GM11168 (cell line): ENCODE results near the gene RTL1.

Experiments used
- in situ Hi-C: fragments of 300-500 bp; cut with MboI; formaldehyde crosslinking; loops from one replicate; pipeline ENCODE4 v1.12.0; 2022; ENCODE audit warnings: low sequenced_read_pairs; ENCODE audit not compliant: unreplicated experiment

The RTL1 gene

DNA sequence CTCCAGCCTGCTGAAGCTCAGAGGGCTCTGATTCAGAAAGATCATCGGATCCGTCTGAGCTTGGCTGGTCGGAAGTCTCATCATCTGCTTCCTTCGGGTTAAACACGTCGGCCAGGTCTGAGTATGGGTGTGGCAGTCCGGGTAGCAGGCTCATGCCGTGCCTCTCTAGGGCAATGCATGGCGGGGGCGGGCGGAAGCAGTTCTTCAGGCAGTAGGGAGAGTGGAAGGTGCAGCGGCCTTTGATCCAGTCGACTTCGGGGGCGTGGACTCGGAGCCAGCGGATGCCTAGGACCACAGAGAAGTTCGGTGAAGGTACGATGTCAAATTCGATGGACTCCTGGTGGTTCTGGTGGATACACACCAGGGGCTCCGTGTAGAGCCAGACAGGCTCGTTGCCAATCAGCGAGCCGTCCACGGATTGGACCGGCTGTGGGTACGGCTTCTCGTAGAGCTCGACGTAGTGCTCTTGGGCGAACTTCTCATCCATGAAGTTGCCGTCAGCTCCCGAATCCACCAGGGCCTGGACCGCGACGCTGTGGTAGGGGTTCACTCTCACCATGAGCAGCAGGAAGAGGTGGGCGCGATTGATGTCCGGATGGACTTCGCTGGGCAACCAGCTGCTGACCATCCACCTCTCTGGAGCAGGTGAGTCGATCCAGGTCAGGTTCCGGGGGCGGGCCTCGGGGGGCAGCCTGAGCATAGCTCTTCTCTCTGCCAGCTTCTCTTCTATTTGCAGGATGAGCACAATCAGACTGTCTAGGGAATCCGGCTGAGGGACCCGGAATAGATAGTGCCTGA is 20.3 kb downstream of the RTL1 start:
- in situ Hi-C loops = no loop called here

GRCh38 chr14:100882026-100882967 is 21.2 kb downstream of the RTL1 start:
- in situ Hi-C loops = no loop called here

DNA sequence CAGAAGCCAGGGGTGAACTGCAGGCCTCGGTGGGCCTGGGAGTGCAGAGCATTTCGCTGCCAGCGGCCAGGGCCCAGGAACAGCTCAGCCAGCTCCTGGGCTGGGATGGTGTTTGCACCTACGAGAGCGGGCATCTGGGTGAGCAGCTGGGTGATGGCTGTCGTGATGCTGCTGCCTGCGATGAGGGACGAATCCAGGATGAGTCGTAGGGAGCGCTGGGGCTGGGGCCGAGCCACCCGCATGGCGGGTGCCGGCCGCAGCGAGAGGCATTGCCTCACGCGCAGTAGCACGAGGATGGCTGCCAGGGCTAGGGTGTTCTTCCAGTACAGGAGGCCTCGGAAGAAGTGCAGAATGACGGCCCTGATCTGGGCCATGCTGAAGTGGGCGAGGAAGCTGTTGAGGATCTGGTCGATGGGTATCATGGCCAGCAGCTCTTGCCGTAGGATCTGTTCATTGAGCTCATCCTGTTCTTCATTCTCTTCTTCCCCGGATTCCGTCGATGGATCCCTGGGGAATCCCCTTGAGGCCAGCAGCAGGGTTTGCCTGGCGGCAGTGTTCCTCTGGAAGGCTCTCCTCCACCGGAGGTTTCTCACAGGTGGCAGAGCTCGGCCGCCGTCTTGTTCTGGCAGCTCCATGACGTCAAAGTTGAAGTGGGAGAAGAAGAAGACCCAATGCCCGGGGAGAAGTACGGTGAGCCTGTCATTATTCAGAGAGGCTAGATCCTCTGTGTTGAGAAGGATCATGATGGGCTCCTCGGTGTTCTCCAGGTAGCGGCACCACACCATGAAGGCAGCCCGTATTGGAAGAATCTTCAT is 22.1 kb downstream of the RTL1 start:
- in situ Hi-C loops = no loop called here

GRCh38 chr14:100880271-100881101 is 23.0 kb downstream of the RTL1 start:
- in situ Hi-C loops = no loop called here

- in situ Hi-C loops = no loop called here
These were observed 23.7 kb downstream of the RTL1 start for GRCh38 chr14:100879782-100880181.

GRCh38 chr14:100879194-100879593 is 24.3 kb downstream of the RTL1 start:
- in situ Hi-C loops = no loop called here

DNA sequence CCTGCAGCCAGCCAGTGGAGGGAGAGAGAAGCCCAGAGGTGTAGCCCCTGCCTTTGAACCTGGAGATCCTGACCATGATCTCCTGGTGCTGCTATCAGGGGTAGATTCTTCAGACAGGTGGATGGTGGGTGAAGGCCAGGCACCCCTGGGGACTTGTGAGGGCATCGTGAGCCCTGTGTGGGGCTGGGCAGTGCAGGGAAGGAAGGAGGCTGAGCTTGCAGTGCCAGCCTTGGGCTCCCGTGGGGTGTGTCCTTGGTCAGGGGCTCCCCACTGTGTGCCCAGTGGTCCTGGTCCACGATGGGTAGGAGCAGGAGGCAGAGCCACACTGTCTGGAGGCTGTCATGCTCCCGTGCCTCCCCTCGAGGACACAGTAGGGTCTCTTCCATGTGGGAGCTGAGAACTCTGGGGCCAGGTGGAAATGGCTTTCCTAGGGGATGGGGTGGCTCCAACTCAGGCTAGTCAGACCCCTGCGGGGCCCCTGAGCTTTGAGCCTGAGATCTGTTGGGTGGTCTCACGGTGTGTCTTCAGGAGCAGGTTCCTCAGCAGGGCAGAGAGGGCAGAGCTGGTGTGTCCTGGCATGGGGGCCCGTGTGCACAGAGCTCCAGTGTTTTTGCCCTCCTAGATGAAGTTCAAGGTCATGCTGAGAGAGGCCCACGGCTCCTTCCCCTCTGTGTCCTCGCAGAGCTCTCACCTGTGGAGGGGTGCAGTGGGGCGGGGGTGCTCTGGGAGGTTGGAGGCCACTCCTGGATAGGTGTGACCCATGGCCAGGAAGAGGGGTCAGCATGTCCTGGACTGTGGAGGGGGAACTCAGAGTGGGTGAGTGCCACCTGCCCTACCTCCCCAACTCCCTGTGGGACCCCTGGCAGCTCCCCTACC is 25.0 kb downstream of the RTL1 start:
- in situ Hi-C loops = no loop called here

- in situ Hi-C loops = no loop called here
These were observed 27.5 kb downstream of the RTL1 start for GRCh38 chr14:100875861-100876590.

DNA sequence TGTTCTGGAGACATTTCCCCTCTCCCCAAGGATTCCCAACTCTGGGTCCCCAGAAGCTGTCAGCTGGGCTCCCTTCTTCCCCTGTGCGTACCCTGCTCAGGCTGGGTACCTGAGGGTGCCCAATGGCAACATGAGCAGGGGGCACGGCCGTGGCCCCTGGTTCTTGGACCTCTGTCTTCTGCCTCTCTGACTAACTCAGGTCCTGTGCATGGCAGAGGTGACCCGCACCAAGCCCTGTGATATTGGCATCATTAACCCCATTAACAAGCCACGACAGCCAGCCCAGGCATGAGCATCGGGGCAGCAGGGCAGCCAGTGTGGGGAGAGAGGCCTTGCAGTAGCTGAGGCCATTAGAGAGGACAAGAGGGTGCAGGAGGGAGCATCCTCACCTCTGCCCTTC is 28.4 kb downstream of the RTL1 start:
- in situ Hi-C loops = no loop called here

DNA sequence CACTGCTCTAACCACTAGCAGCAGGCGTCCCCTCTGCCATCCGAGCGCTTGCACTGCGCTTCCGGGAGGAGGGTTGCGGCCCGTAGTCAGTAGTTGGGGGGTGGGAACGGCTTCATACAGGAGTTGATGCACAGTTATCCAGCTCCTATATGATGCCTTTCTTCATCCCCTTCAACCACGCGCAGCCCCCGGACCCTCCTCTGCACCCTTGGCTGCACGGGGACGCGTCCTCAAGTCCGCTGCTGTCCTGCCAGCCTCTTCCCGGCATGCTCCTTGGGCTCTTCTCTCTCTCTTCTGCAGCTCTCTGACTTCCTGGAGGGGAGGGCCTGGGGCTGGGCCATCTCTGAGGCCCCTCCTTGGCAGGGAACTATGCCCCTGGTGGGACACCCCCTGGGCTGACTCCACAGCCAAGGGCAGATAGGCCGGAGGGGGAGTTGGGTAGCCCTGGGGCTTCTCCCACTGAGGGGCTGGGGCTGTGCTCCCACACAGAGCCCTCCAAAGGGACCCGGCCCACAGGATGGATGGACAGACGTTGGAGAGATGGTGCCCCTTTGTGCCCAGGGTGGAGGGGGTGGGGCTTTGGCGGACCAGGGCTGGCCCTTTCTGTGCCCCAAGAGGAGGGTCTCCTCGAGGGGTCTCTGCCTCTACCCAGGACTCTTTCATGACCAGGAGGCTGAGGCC is 29.0 kb downstream of the RTL1 start:
- in situ Hi-C loops = no loop called here

- in situ Hi-C loops = no loop called here
These were observed 29.5 kb downstream of the RTL1 start for GRCh38 chr14:100874051-100874410.

GRCh38 chr14:100873096-100873482 is 30.4 kb downstream of the RTL1 start:
- in situ Hi-C loops = no loop called here

DNA sequence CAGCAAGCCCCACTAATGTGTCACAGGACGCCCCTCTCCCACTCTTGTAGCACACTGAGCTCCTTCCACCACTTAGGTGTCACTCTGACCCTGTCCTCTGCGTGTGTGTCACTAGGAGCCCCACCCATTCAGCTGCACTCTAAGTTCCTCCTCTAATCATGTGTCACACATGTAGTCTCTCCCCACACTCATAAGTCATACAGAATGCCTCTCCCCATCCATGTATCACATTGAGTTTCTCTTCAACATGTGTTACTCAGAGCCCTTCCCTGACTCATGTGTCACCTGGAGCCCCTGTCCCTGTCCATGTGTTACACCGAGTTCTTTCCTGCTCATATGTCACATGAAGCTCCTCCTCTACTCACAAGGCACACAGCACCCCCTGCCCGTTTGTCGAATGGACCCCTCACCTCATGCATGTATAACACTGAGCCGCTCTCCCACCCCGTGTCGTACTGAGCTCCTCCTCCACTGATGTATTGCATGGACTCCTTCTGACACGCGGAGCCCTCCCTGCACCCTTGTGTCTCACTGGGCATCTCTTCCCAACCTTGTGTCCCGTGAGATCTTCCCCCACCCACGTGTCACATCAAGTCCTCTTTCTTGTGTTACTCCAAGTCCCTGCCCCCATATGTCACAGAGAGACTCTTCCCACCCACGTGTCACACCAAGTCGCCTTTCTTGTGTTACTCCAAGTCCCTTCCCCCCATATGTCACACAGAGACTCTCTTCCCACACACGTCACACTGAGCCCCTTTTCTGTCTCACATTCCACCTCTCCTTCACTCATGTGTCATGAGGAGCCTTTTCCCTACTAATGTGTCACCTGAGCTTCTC is 31.0 kb downstream of the RTL1 start:
- in situ Hi-C loops = no loop called here

GRCh38 chr14:100871234-100872186 is 32.0 kb downstream of the RTL1 start:
- in situ Hi-C loops = no loop called here

- in situ Hi-C loops = no loop called here
These were observed 34.7 kb downstream of the RTL1 start for GRCh38 chr14:100868621-100869370.
